Keratinocyte (primary cell): Measurements from ENCODE around the gene PARD3.

Source experiments
- CTCF ChIP-seq, 3 experiments: IDR thresholded peaks in 1 of 3; conservative IDR thresholded peaks in 1 of 3; optimal IDR thresholded peaks in 1 of 3; 2 replicates in 2 of 3; 3 replicates in 1 of 3; pipeline versions ENCODE3 to v1.5.1; 2011; ENCODE audit warnings: low read length in 3 of 3, mild to moderate bottlenecking in 3 of 3, moderate library complexity in 2 of 3, control low read depth in 1 of 3, inconsistent platforms in 1 of 3; ENCODE audit not compliant: insufficient read depth in 2 of 3; ENCODE audit errors: extremely low read depth in 1 of 3
- EZH2 ChIP-seq: IDR thresholded peaks from one replicate; pipeline ENCODE4 v1.6.1; 2012; ENCODE audit warnings: inconsistent platforms, mild to moderate bottlenecking, low read length, moderate library complexity

GRCh38 chr10:34717429-34717828, 97.7 kb downstream of the PARD3 start:
- TF ChIP-seq EZH2 (no peak), CTCF (optimal IDR thresholded peaks at IDR 0.05 in 1 of 3, IDR thresholded peaks at IDR 0.05 in 1 of 3, conservative IDR thresholded peaks at IDR 0.05 in 1 of 3; ENCODE audit: extremely low read depth in 1 of 3, insufficient read depth in 2 of 3, low read length in 3 of 3) (no peak)
